ENCODE data around the gene MYOC.

GRCh38 chr1:171600862-171601261 lies 51.6 kb downstream of the MYOC start:
- no peak for TF ChIP-seq CTCF (IDR thresholded peaks at IDR 0.05)
- TF ChIP-seq POLR2A (IDR thresholded peaks at IDR 0.05), result no peak
- no peak for TF ChIP-seq POLR2AphosphoS5 (IDR thresholded peaks at IDR 0.05)

Measured in breast epithelium (tissue), 3 donors.